ENCODE data around the gene NTM.

DNA sequence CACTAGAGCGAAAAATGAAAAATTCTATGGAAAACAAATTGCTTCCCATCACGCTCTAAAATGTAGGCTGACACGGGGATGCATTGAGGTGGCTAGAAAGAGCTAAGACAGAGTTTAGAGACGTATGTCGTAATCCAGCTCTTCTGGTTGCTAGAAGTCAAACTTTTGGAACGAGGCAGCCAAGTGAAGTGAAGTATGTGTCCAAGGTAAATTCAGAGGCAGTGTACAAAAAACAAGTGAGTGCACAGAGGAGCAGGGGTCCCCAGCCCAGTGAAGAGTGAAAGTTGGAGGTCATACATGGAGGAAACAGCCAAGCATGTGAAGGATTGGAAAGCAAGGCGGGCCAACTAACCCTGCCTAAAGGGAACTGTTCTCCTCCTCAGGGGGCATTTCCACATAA is 528.5 kb downstream of the NTM start:
- TF ChIP-seq, protein P1, sequence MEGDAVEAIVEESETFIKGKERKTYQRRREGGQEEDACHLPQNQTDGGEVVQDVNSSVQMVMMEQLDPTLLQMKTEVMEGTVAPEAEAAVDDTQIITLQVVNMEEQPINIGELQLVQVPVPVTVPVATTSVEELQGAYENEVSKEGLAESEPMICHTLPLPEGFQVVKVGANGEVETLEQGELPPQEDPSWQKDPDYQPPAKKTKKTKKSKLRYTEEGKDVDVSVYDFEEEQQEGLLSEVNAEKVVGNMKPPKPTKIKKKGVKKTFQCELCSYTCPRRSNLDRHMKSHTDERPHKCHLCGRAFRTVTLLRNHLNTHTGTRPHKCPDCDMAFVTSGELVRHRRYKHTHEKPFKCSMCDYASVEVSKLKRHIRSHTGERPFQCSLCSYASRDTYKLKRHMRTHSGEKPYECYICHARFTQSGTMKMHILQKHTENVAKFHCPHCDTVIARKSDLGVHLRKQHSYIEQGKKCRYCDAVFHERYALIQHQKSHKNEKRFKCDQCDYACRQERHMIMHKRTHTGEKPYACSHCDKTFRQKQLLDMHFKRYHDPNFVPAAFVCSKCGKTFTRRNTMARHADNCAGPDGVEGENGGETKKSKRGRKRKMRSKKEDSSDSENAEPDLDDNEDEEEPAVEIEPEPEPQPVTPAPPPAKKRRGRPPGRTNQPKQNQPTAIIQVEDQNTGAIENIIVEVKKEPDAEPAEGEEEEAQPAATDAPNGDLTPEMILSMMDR (conservative IDR thresholded peaks at IDR 0.05; ENCODE audit: low read length) = no peak
- TF ChIP-seq EZH2phosphoT487 (IDR thresholded peaks at IDR 0.05; ENCODE audit: borderline replicate concordance) = no peak

Measured in Loucy (cell line).